HG03097 (cell line): ENCODE data around the gene AUNIP.

Experiments used
- ATAC-seq: cut with Tn5 transposase; IDR thresholded peaks from one replicate; pipeline ENCODE4 v1.9.1; 2021; ENCODE audit not compliant: unreplicated experiment, low FRiP score

The AUNIP gene

DNA sequence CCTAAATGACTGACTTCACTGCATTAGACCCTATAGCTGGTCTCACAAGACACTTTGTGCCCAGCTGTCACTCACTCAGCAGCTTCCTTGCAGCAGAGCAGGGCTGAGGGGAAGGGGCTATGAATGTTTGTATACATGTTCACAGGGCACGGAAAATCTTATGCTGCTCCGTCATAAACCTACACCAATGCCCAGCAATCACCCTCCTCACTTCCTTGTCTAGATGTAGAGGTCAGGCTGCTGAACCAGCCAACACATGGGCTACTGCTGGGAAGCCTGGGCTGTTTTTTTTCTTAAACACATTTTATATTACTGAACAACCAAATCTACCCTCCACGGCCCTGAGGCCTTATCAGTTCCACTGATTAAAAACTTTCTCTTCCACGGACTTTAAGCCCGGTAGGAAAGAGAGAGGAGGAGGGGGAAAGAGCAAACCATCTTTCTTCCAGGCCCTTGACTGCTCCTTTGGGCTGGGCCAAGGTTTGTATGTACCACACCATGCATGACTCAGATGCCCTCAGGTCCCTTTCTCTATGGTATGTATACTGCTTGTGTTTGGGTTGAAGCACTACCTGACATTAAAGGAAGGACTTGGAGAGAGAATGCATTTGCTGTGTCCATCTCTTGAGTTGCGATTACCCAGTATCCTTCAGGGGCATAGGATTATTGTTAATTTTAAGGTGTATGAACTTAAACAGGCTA lies 26.8 kb downstream of the AUNIP start:
- no peak for ATAC-seq

DNA sequence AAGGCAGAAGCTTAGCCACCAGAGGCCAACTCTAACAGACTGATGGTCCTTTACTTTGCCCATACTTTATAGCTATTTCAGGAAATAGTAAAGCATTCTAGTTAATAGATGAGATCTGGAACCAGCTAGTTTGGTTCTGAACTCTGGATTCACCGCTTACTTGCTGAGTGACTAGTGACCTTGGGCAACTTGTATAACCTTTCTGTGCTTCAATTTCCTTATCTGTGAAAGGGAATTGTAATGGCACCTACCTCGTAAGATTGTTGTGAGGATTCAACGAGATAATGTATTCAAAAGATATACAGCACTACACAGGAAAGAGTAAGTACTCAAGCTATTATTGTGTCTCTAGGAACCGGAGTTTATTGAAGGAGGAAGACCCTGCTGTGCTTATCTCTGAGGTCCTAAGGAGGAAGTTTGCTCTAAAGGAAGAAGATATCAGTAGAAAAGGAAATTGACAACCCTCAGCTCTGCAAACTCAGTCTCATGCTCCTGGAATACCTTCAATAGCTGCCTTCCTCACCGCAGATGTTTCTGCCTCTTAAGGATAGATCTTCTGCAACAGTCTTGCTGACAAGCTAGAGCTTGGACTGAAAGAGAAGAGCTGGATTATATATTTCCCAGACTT lies 27.6 kb downstream of the AUNIP start:
- ATAC-seq = no peak

DNA sequence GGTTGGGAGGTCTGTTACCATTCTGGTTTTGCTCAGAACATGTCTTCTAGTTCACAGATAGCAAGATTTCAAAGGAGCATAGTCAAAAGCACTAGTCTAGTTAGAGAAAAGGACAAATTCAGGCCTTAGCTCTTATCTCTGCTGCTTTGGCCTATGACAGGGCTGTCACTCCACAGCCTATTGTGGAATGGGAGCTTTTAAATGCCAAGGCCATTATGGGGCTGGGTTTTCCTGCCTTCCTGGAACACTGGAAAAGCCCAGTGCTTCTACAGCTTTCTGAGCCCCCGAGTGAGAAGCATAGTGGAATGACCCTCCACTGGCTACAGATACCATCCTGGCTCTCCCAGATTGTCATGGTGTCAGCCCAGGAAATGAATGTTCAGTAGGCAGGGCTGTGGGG lies 30.2 kb downstream of the AUNIP start:
- no peak for ATAC-seq

GRCh38 chr1:25828491-25828890 lies 30.8 kb downstream of the AUNIP start:
- no peak for ATAC-seq

DNA sequence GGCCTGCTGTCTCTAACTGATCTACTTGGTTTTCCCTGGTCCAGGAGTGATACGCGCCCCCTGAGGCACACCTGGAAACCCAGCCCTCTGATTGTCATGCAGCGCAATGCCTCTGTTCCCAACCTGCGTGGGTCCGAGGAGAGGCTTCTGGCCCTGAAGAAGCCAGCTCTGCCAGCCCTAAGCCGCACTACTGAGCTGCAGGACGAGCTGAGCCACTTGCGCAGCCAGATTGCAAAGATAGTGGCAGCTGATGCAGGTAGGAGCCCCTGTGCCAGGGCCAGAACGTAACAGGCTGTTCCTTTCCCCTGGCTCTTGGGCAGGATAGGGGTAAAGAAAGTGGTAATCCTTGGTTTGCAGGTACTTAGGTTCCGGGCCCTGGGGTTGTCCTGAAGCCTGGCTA lies 32.7 kb downstream of the AUNIP start:
- no peak for ATAC-seq

DNA sequence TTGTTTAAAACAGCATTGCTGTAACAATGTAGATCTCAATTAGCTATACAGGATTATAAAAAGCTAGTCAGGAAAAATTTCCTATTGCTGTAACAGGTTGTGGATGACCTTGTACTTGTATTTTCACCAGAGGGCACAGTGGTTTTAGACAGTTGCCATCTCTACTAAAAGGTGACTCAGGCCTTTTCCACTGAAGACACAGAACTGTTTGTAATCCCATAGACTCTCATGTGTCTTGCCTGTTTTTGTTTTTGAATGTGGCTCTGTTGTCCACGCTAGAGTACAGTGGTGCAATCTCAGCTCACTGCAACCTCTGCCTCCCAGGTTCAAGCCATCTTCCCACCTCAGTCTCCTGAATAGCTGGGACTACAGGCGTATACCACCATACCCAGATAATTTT lies 33.7 kb downstream of the AUNIP start:
- no peak for ATAC-seq

DNA sequence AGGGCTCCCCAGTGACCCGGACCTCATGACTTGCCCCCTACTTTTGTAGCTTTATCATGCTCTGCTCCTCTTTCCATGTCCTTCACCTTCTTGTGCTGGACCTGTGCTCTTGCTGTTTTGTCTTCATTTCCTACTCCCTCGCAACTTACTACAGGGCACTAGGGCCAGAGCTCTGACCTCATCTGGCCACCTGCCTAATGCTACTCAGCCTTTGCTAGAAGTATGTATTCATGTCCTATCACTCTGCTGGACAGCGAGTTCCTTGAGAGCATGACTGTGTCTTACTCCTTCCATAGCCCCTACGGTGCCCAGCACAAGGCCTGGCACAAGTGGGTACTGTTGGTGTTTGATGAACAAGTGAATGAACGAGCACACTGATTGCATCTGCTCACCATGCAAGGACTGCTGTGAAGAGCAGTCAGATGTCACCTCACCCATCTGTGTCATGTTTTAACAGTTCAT lies 37.6 kb downstream of the AUNIP start:
- ATAC-seq = no peak

DNA sequence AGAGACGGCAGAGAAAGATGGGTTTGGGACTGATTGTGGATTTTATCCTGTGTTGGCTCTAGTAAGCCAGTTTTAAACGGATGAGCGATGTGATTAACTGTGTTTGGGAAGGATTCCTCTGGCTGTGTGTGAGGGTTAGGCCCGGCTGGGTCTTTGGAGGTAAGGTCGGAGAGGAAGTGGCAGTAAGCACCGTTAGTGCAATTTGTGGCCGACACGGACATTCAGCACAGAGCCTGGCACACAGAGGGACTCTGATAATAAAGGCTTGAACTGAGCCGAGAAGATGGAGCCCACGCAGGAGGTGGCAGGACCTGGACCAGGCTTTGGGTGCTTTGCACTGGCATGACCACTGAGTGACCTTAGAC lies 38.2 kb downstream of the AUNIP start:
- ATAC-seq = no peak

DNA sequence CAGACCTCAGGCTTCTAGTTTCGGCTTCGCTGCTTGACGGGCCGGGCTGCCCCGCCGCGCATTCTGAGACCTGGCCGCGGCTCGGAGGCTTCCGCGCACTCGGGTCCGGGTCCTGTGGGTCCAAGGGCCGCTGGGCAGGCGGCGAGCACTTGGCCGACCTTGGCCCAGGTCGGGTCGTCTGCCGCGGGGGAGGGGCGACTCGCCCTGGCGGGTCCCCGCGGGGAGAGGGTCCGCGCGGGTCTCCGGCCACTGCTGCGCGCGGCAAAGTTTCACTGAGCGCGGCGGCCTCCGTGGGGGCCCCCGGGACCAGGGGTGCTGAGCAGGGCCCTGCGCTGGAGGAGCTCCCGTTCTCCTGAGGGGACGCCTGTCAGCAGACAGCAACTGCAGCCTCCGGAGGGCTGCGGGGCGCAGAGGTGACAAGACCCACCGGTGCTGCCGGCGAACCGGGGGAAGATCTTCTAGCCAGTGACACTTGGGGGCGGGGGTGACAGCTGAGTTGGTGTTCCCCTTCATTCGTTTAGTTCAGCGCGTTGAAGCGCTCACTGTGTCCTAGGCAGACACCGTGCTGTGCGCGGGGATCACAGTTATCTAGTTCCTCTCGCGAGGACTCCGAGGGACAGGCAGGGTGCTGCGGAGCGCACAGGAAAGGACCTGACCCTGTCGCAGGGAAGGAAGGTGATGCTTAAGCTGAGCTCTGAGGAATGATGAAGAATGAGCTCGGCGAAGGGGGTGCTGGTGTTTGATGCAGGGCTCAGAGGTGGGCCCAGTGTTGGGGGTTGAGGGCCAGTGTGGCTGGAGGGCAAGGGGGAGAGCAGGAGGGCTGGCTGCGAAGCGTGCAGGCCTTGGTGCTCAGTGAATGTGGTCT lies 38.8 kb downstream of the AUNIP start:
- peak; percentile 33 for ATAC-seq

DNA sequence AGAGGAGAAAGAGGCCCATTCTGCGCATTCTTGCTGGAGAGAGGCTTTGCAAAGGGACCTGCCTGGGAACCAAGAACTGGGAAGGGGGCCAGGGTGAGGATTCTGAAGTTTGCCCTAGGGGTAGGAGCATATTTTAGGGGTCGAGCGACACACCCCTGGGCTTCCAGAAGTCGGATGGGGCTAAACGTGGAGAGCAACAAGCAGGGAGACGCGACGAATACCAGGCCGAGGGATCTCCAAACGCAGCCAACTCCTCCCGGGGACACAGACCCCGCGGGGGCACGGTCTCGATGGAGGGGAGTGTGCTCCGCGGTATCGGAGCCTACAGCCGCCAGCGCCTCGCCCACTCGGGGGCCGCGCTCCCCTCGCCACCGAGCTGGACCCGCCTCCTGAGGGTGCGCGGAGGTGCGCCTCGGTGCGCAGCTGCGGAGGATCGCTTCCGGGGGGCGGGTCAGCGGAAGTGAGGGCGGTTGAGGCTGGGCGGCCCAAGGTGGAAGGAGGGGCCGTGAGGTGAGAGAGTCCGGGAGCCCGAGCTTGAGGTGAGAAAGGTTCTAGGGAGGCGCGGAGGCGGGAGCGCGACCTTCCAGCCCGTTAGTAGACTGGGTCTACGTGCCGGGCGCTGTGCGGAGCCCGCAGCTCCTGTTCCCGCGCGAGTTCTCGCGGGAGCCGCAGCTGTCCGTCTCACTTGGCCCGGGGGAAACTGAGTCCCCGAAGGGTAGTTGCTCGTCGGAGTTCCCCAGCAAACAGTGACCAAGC lies 39.6 kb downstream of the AUNIP start, which contains the start of gene MTFR1L:
Gene MTFR1L (plus strand): TSS at position 464 of the 756 bp plus-strand sequence. CDS start 3,151 bp downstream, outside the sequence.
- ATAC-seq = peak; percentile 77

GRCh38 chr1:25818569-25818968 lies 40.7 kb downstream of the AUNIP start:
- no peak for ATAC-seq

- ATAC-seq = no peak
These were observed 41.3 kb downstream of the AUNIP start for GRCh38 chr1:25817840-25818501.

DNA sequence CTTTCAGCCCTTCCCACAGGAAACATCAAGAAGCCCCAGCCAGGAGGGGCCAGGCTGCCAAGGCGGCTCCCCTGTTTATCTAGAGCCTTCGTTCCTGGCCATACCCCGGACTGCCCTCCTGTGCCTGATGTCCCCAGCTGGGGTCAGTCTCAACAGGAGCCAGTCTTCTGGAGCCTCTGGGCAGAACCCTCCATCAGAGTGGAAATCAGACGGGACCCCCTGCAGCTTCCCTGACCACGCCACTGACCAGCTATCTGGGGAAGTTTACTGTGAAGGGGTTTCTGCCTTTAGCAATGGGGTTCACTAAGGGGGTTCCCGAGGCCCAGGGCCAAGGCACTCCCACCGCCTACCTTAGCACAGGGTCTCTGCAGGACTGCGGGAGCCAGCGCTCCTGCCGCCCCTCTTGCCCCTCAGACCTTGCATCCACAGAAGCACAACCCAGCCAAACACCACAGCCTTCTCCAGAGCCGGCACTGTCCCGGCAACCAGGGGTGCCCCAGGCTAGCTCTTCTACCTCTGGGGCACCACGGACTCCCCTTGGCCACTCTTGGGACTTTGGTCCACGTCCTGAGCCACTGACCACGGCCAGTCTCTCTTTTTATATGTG lies 43.0 kb downstream of the AUNIP start:
- ATAC-seq = no peak

GRCh38 chr1:25815208-25816111 lies 43.8 kb downstream of the AUNIP start:
- no peak for ATAC-seq

DNA sequence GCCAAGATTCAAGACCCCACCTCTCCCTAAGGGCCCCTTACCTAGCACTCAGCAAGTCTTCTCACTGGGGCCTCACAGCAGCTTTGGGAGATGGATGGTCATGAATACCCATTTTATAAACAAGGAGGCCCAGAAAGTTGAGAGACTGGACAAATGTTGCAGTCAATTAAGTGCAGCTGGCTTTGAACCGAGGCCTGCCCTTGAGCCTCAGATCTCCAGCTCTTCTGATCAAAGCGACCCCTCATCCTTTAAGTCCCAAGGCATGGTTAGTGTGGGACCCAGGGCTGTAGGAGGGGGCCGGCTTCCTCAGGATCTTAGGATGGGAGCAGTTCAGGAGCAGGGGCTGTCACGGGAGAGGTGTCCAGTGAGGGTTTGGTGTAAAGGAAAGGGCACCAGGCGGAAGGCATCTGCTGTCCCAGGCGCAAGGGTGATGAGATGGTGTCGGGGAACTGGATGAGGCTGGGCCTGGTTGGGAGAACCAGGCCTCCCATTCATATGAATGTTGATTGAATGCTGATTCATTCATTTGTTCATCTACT lies 44.6 kb downstream of the AUNIP start:
- no peak for ATAC-seq

DNA sequence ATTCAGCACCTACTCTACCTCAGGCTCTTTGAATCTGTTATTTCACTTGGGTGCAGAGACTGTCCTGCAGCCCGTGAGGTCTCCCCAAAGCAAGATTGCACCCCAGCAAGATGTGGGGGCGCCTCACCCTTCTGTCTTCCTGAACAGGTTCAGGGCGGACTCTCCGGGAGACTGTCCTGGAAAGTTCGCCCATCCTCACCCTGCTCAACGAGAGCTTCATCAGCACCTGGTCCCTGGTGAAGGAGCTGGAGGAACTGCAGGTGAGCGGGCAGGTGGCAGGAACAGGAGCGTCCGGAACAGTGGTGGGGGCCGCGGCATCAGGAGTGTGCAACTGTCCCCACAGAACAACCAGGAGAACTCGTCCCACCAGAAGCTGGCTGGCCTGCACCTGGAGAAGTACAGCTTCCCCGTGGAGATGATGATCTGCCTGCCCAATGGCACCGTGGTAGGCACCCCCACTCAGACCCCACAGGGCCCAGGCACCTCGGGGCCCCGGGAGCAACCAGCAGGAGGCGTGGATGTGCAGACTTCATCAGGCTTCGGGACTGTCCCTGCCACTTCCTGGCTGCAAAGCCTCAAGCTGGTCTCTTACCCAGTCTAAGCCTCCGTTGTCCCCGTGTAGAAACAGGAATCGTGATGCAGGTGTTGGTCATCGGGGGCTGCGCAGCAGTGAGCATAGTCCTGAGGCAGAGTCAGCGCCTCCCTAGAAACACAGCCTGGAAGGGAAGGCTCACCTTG lies 45.4 kb downstream of the AUNIP start:
- ATAC-seq = no peak

- ATAC-seq = no peak
These were observed 46.1 kb downstream of the AUNIP start for GRCh38 chr1:25813071-25813733.
